Inferior parietal cortex (tissue), 1 donor: ENCODE results near the gene PTPRN2.
"Not testable (repeated sequence)": the region's sequence is repeated elsewhere in the genome, so short reads cannot be mapped to it uniquely, and the experiment has no call there.

Source experiments
- DNase-seq: peaks from one replicate; pipeline ENCODE4 v3.0.0-alpha.2; 2016; ENCODE audit errors: extremely low spot score

Gene PTPRN2

DNA sequence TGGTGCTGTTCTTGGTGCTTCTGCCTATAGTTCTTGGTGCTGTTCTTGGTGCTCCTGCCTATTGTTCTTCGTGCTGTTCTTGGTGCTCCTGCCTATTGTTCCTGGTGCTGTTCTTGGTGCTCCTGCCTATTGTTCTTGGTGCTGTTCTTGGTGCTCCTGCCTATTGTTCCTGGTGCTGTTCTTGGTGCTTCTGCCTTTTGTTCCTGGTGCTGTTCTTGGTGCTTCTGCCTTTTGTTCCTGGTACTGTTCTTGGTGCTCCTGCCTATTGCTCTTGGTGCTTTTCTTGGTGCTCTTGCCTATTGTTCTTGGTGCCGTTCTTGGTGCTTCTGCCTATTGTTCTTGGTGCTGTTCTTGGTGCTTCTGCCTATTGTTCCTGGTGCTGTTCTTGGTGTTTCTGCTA, 71.1 kb downstream of the PTPRN2 start:
- DNase-seq: no peak

DNA sequence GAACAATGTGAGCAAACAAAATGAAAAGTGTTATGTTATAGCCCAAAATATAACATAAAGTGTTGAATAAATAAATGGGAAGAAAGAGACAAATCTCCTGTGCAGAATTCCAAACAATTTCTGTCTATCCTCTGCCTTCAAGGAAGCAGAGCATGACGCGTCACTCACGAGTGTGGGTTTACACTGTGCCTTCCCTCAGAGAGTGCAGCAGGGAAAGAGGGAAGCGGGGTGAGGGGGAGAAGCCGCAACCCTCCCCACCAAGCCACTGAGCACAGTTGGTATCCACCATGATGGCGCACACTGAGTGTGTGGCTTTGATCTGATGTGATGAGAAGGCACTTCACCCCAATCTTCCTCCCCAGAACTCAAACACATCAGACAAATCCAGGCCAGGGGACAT, 74.8 kb downstream of the PTPRN2 start:
- DNase-seq: no peak

DNA sequence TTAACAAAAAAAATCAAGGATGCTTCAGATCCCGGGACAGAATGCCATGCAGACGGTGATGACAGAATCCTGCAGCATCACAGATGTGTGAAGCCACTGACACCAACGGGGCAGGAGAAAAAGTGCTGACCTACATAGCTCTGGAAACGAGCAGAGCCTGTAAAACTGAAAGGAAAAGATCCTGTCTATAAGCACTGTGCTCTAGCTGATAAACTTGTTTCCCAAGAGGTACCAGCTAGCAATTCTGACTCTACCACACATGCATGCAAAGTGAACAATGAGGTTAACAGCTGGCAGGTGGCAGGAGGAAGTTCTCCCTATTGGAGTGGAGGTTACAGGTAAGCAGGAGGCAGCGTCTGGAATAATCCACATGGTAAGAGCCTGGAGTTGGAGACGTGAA, 75.6 kb downstream of the PTPRN2 start:
- DNase-seq: no peak

DNA sequence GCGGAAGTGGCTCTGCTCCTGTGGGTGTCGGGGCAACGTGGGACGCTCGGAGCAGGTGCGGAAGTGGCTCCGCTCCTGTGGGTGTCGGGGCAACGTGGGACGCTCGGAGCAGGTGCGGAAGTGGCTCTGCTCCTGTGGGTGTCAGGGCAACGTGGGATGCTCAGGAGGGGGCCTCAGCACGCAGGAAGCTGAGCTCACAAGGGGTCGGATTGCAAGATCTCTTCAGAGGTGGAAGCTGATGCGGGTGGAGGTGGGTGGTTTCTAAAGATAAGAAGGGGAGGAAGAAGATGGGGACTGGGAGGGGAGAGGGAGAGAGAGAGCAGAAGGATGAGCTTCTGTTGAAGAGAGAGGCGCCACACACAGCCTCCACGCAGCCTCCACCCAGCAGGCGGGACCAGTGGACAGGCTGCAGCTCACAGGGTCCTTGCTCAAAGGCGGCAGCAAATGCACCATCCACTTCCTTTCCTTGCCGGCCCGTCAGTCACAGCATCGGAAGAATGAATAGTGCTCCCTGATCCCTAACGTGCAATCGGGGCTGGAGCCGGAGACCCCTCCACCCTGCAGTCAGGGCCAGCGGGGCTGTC, 78.7 kb downstream of the PTPRN2 start:
- no peak for DNase-seq

DNA sequence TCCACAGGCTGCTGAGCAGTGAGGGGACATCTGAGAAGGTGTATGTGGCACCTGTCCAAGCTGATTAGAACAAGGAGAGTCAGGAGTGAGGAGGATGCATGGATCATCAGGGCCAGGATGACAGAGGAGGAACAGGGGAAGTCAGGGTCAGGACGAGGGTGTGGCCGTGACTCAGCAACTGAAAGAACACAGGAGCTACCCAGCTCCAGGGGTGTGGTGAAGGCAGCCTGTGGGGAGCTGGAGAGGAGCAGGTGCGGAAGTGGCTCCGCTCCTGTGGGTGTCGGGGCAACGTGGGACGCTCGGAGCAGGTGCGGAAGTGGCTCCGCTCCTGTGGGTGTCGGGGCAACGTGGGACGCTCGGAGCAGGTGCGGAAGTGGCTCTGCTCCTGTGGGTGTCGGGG, 79.3 kb downstream of the PTPRN2 start:
- DNase-seq: not testable (repeated sequence)

DNA sequence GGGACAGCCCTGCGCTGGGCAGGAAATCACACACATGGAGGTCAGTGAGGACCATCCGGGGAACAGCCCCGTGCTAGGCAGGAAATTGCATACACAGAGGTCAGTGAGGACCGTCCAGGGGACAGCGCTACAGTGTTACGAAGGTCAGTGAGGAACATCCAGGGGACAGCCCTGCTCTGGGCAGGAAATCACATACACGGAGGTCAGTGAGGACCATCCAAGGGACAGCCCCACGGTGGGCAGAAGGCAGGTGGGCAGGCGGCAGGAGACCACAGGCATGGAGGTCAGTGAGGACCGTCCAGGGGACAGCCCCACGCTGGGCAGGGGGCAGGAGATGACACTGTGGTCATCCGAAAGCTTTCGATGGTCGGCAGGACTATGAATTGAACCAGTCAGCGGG, 79.7 kb downstream of the PTPRN2 start:
- no peak for DNase-seq

DNA sequence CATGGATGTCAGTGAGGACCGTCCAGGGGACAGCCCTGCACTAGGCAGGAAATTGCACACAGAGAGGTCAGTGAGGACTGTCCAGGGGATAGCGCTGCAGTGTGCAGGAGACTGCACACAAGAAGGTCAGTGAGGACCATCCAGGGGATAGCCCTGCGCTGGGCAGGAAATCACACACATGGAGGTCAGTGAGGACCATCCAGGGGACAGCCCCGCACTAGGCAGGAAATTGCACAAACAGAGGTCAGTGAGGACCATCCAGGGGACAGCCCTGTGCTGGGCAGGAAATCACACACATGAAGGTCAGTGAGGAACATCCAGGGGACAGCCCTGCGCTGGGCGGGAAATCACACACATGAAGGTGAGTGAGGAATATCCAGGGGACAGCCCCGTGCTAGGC, 80.4 kb downstream of the PTPRN2 start:
- not testable (repeated sequence) for DNase-seq

DNA sequence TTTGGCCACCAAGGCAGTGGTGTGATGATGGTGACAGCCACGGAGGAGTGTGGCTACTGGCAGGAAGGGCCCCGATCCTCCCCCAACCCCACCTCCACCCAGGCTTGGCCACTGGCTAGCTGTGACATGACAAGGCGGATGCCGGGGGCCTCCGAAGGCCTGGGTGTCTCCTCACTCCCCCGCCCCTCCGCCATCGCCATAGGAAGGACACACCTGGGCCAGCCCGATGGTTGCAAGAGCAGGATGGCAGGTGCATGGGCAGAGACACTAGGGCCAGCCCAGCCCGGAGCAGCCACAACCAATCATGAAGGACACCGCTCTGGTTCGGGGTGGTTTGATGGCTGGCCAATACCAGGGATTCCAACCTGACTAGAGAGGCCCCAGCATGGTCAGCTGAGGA, 81.0 kb downstream of the PTPRN2 start:
- DNase-seq: no peak

DNA sequence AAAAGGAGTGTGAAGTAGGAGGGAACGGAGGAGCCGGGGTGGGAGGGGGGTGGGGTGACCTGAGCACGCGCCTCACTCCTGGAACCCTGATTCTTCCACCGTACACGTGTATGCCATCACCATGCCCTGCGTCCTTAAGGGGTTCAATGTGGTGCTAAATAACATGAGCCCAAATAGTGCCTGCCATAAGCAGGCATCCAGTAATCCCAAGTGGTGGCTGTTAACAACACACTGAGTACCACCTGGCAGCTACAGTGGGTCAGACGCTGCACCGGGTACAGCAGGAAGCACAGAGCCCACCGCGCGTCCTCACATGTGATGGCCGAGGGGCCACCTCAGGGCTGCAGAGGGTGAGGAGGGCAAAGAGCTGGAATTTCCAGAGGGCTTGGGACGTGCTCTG, 81.9 kb downstream of the PTPRN2 start:
- DNase-seq: no peak

DNA sequence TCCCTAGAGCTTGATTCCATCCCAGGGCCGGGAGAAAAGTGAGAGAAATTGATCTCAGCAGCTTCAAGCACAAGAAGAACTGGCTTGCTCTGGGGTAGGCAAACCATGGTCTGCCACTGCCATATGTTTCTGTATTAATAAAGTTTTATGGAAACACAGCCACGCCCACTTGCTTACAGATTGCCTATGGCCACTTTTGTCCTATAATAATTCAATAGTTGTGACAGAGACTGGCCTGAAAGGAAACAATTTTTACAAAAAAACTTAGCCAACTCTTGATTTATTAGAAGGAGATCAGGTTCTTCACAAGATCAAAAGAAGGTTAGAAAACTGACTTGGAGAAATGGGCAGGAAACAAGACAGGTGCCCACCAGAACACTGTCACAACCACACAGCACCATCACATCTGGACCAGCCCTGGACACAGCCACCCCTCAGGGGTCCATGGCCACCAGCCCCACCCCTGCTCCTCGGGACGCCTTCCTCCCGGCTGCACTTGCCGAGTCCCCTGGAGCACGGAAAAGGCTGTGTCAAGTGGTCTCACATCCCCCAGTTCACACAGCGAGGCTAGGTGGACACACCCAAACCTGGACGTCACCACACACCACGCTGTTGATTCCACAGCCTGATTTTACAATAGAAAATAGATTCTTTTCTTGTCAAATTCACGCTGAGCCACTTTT, 85.4 kb downstream of the PTPRN2 start:
- DNase-seq: no peak

DNA sequence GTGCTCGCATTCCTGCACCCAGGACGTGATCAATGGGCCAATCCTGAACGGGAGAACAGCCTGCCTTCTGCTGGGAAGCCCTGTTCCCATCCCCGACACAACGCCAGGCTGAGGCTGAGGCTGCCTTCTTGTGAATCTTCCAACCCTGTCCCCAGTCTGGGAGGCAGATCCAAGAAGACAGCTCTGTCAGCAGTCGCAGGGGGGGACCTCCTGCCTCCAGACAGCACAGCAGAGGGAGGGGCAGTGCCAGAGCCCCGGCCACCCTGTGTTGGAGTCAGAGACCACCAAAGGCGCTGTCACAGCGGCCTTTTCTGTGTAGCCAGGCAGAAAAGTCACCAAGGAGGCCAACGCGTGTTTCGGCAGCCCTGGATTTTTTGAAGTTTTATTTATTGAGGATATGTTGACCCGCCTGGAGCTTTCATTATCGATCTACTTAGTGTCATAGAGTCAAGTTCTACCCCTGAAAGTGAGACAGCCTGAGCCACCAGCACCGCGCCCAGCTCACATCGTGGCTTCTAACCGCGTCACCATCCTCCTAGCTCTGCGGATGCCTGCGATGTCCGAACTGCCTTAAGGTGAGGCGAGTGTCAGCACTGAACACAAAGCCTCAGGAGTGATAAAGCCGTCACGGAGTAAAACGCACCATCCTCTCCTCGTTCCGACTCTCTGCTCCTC, 86.1 kb downstream of the PTPRN2 start:
- DNase-seq: no peak

DNA sequence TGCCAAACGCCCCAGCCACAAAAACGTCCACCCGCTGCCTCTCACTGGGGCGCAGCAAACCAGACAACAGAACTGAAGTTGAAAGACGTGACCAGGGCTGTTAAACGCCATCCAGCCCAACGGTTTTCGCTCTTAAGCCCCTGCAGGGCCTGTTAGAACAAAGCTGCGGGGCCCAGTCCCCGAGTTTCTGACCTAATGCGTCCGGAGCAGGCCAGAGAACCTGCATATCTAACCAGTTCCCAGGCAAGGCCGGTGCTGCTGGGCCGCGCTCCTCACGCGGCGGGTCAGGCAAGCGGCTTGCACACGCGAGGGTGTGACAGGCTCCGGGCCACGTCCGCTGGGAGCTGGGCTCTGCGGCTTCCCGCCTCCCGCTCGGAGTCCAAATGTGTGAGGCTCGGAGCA, 87.0 kb downstream of the PTPRN2 start:
- DNase-seq: no peak

DNA sequence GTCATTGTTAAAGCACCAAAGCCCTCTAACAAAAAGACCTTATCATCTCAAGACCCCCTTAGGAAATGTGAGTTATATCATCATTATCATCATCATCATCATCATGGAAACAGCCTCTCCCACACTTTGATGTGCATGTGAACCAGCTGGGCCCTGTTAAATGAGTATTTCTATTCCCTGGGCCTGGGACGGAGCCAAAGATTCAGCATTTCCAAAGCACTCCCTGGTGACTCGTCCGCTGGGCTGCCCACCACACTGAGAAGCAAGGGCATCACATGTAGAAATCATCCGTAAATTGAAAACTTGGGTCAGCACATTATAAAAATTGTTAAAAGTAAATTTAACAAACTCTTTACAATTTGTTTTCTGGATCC, 88.6 kb downstream of the PTPRN2 start:
- no peak for DNase-seq

DNA sequence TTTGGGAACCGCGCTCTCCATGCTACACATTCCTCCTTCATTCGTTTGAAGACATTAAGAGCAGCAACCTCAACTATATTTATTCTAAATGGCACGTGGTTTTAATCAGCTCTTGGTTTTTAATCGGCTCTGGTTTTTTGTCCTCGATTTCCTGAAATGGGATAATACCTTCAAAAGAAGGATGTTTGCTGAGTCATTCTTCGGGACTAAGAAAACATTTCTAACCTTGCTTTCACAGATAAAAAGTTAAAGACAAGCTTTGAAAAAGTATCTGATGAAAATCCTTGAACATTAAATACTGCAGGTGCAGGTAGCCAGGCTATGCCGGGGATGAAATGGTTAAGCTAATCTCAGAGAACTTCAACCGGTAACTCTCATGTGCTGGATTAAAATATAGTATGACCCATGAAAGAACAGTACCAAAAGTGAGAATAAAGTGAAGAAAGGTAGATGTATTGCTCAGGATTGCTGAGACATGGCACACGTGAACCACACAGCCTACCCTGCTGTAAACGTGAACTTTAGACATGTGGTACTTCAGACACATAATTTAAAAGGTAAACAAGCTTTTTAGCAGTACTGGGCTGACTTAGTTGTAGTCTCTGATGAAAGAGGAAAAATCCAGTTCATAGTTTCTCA, 89.1 kb downstream of the PTPRN2 start:
- no peak for DNase-seq

DNA sequence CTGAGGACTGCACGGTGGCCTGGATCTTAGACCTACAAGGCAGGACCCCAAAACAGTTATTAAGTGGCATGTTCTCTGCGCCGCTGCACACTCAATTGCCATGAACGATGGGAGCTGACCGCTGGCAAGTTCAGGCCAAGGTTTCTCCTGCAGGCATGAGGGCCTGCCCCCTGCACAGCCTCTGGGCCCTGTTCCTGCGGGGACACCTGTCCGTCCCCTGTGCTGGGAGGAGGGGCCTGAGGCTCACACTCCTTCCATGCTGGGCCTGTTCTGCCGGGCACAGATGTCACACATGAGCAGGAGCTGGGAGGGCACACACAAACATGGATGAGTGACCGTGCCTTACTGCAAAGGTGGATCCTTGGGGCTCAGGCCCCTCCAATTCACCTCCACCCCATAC, 90.0 kb downstream of the PTPRN2 start:
- DNase-seq: no peak

DNA sequence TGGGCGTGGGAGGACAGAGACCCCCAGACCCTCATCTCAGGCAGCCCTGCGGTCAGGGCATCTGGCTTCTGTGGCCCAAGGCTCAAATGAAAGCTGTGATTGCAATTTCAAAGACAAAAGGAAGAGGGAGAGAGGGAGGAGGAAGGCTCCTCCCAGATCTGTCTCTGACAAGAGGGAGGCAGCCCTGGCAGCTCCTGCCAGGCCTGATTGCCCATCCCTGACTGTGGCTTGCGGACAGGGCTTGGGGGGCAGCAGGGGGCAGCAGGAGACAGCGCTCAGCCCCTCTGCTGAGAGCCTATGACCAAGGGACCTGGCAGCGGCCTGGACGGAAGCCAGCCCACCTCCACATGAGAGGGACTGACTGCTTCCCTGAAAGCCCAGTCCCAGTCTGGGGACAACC, 91.8 kb downstream of the PTPRN2 start:
- DNase-seq: no peak

DNA sequence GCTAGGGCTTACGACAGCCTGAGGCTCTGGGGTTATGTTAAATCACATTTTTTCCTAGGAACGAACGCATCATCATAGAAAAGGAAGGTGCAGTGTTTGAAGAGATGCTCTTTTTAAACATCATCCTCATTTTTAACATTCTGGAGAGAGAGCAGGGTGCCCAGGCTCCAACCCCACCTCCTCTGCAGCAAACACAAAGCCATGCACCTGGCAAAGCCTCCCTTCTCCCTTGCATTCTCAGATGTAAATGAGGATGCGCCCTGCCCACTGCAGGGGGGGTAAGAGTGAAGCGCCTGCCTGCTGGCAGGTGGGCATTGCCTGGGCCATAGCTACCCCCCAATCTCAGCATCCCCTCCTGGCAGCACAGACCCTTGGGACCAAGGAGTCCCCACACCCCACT, 92.4 kb downstream of the PTPRN2 start:
- DNase-seq: no peak

DNA sequence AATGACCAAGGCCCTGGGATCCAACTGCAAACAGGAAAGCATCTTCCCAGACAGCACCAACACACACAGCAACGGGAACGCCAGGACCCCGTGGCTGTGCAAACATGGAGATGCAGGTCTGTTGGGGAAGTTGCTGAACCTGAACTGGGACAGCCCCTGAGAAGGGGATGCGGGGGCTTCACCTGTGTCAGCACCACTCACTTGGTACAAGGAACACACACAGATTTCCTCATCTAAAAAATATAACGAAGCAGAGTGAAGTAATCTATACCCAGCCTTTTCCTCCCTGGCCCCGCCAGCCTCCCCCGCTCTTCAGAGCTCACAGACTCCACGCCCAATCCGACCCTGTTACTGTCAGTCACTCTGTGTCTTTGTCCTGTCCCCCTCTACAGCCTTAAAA, 93.0 kb downstream of the PTPRN2 start:
- DNase-seq: no peak

DNA sequence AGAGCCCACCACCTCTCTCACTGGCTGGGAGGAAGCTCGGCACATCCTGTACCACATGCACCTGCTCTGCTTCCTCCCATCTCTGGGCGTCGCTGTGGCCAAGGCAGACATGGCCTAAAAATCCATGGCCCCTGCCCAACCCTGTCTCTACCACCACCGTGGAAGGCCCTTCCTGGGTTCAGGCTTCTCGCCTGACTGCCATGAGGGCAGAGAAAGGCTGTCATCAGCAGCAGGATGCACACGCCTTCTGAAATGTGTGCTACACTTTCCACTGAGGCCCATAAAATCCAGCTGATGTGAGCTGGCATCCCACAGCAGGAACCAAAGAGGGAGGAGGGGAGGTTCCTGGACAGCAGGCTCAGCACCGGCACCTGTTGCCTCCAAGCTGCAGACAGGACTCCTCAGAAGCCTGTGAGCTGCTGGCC, 93.4 kb downstream of the PTPRN2 start:
- DNase-seq: no peak

DNA sequence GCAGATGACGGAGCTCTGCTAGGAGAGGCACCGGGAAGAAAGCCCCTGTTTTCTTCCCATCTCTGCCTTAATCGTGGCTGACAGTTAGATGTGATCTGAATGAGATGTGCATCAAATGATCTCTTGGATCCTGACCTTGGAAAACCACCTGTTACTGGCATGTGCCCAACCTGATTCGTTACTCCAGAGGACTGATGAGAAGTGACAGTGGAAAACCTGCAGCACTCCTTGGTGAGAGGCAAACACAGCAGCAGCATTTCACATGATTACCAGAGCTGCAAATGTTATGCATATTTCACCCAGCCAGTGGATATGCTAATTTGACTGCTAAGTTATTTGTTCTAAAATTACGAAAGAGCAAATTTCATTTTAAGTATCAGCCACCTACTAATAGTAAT, 95.3 kb downstream of the PTPRN2 start:
- DNase-seq: no peak

DNA sequence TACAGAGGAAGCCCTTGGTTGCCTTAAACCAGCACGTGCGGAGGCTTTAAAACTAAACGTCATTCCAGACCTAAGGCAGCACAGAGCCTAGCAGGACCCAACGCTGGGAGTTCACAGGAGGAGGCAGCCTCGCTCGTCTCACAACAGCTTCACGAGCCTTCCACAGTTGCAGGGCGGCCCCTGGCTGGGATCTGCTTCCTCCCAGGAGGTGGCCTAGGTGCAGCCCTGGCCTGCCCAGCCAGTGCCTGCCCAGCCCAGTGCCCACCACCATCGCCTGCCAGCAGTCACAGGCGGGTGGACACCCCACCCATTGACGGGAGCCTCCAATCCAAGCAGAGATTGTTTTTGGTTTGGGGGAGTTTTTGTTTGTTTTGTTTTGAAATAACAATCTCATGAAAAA, 96.5 kb downstream of the PTPRN2 start:
- DNase-seq: no peak

DNA sequence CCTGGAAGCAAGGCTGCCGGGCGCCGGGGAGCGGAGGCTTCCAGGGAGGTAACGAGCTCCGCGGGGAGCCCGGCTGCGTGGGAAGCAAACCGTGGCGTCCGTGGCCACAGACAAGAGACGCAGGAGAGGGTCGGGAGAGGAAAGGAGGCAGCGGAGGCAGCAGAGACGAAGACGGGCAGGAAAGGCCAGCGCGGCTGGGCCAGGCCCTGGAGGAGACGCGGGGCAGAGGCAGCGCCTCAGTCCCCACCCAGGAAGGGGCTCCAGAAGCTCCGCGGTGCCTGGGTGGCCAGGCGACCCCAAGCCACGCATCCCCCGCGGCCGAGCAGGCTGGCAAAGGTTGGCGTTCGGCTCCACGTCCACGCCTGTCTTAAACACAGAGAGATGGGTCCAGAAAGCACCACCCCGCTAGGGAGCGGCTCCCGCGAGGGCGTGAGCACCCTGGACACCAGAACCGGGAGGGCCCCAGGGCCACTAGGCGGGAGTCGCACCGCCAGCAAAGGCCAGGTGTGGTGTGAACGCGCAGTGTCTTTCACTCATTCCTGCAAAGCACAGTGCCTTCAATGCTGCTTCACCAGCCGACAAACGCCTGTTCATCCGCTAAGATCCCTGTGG, 97.3 kb downstream of the PTPRN2 start:
- DNase-seq: no peak
